HepG2 (cell line): ENCODE data around the gene PIGV. TPM values are rescaled to one million over a fixed set of nuclear protein-coding genes. Genes with fewer than 3 reads are reported as not detected.

Experiments used
- ATRX ChIP-seq: sonication (generic); formaldehyde crosslinking; IDR thresholded peaks from 2 replicates; pipeline ENCODE4 v1.4.0; 2020; ENCODE audit warnings: missing genetic modification reagents, borderline replicate concordance
- CREM ChIP-seq, 2 experiments: sonication (generic) in 1 of 2; formaldehyde crosslinking in 1 of 2; IDR thresholded peaks; 2 replicates each; pipeline versions ENCODE4 v1.4.0 to v1.6.1; 2016 to 2020; ENCODE audit warnings: antibody characterized with exemption in 1 of 2, mild to moderate bottlenecking in 1 of 2, missing genetic modification reagents in 1 of 2
- CTCF ChIP-seq: sonication (generic); formaldehyde crosslinking; IDR thresholded peaks from 2 replicates; pipeline ENCODE4 v1.5.0; 2020; ENCODE audit warnings: mild to moderate bottlenecking, missing genetic modification reagents, moderate library complexity
- ESRRA ChIP-seq: sonication (generic); formaldehyde crosslinking; IDR thresholded peaks from 2 replicates; pipeline ENCODE4 v1.5.1; 2020; ENCODE audit warnings: mild to moderate bottlenecking, low read depth, missing genetic modification reagents
- GATAD2A ChIP-seq: IDR thresholded peaks from 2 replicates; pipeline ENCODE4 v1.6.1; 2016
- MED13 ChIP-seq: sonication (generic); formaldehyde crosslinking; IDR thresholded peaks from 2 replicates; pipeline ENCODE4 v1.5.0; 2020; ENCODE audit warnings: missing genetic modification reagents
- NFE2 ChIP-seq: sonication (generic); formaldehyde crosslinking; IDR thresholded peaks from 2 replicates; pipeline ENCODE4 v1.4.0; 2020; ENCODE audit warnings: missing genetic modification reagents
- POGZ ChIP-seq: sonication (generic); formaldehyde crosslinking; IDR thresholded peaks from 2 replicates; pipeline ENCODE4 v1.4.0; 2020; ENCODE audit warnings: mild to moderate bottlenecking, missing genetic modification reagents
- PRDM10 ChIP-seq: sonication (generic); formaldehyde crosslinking; IDR thresholded peaks from 2 replicates; pipeline ENCODE4 v1.4.0; 2020; ENCODE audit warnings: low read depth, missing genetic modification reagents
- RERE ChIP-seq: IDR thresholded peaks from 2 replicates; pipeline ENCODE4 v1.6.1; 2016; ENCODE audit warnings: low read depth, missing genetic modification reagents, missing compliant biosample characterization
- TFAP4 ChIP-seq: sonication (generic); IDR thresholded peaks from 2 replicates; pipeline ENCODE4 v1.6.1; 2016; ENCODE audit warnings: low read depth, borderline replicate concordance
- ZBTB42 ChIP-seq: sonication (generic); formaldehyde crosslinking; IDR thresholded peaks from 2 replicates; pipeline ENCODE4 v1.5.0; 2020; ENCODE audit warnings: mild to moderate bottlenecking, missing genetic modification reagents
- ZNF180 ChIP-seq: sonication (generic); formaldehyde crosslinking; IDR thresholded peaks from 2 replicates; pipeline ENCODE4 v1.4.0; 2020; ENCODE audit warnings: low read depth, missing genetic modification reagents, borderline replicate concordance
- ZNF543 ChIP-seq: sonication (generic); formaldehyde crosslinking; IDR thresholded peaks from 2 replicates; pipeline ENCODE4 v1.4.0; 2020; ENCODE audit warnings: mild to moderate bottlenecking, missing genetic modification reagents
- ZNF678 ChIP-seq: sonication (generic); formaldehyde crosslinking; IDR thresholded peaks from 2 replicates; pipeline ENCODE4 v1.4.0; 2020; ENCODE audit warnings: mild to moderate bottlenecking, missing genetic modification reagents
- ZNF780A ChIP-seq: sonication (generic); formaldehyde crosslinking; IDR thresholded peaks from 2 replicates; pipeline ENCODE4 v1.8.0; 2022; ENCODE audit warnings: mild to moderate bottlenecking, missing genetic modification reagents, moderate library complexity
- ZNF790 ChIP-seq: sonication (generic); formaldehyde crosslinking; IDR thresholded peaks from 2 replicates; pipeline ENCODE4 v1.8.0; 2022; ENCODE audit warnings: missing genetic modification reagents, mild to moderate bottlenecking, borderline replicate concordance
- polyA plus RNA-seq, 8 experiments: library from polyadenylated mRNA; depleted of rRNA in 3 of 8; stranded (reverse) in 7 of 8; unstranded in 1 of 8; fragments of >200 nt; fragmentation: Illumina TruSeq in 4 of 8; extraction: Trizol in 4 of 8; gene quantifications; 2 replicates each; pipeline versions ENCODE4 v1.2.1 to v1.2.3, GENCODE V29; 2011 to 2016; ENCODE audit warnings: low read depth in 4 of 8, missing spikeins in 1 of 8, mixed read lengths in 1 of 8; ENCODE audit not compliant: insufficient read depth in 1 of 8
- total RNA-seq, 5 experiments: library from RNA; depleted of rRNA; stranded (reverse); fragments of >200 nt; fragmentation: Illumina TruSeq; extraction: Trizol; gene quantifications; 2 replicates each; pipeline ENCODE4 v1.2.3, GENCODE V29; 2016; ENCODE audit warnings: low read depth in 1 of 5

The PIGV gene
- total and polyA plus RNA-seq, 2 of the 13 experiments (the other 11 are each of a cell fraction or from before 2014, with no cell fraction given), result 13.5 to 22.7 TPM

- no peak for TF ChIP-seq PRDM10 (CRISPR knock-in tag)
- TF ChIP-seq MED13 (CRISPR knock-in tag), result 0 out of 2 replicates have a peak, but pooled peaks have one; percentile 28
- TF ChIP-seq ZNF180 (CRISPR knock-in tag), result 0 out of 2 replicates have a peak, but pooled peaks have one; percentile 46
- TF ChIP-seq GATAD2A (CRISPR knock-in tag), result no peak
- TF ChIP-seq ZNF678 (CRISPR knock-in tag), result no peak
- 0 out of 2 replicates have a peak, but pooled peaks have one; percentile 19 for TF ChIP-seq POGZ
- TF ChIP-seq NFE2 (CRISPR knock-in tag), result no peak
- no peak for TF ChIP-seq ZNF790 (CRISPR knock-in tag)
- no peak for TF ChIP-seq ATRX (CRISPR knock-in tag)
- TF ChIP-seq RERE (CRISPR knock-in tag), result no peak
- TF ChIP-seq TFAP4, result no peak
- TF ChIP-seq ESRRA (CRISPR knock-in tag), result 0 out of 2 replicates have a peak, but pooled peaks have one; percentile 5
- 0 out of 2 replicates have a peak, but pooled peaks have one; percentile 15 for TF ChIP-seq CREM (IDR thresholded peaks at IDR 0.05)
- no peak for TF ChIP-seq CREM (CRISPR knock-in tag; IDR thresholded peaks at IDR 0.05)
- TF ChIP-seq CTCF (CRISPR knock-in tag), result no peak
- TF ChIP-seq ZNF780A (CRISPR knock-in tag), result no peak
- TF ChIP-seq ZNF543 (CRISPR knock-in tag), result no peak
- TF ChIP-seq ZBTB42 (CRISPR knock-in tag), result 0 out of 2 replicates have a peak, but pooled peaks have one; percentile 2
These were observed 407 bp upstream of the PIGV start (continued) for GRCh38 chr1:26787381-26787705.
